ENCODE data around the gene TFDP1.

GRCh38 chr13:113589961-113590339 is 5.4 kb downstream of the TFDP1 start:
- TF ChIP-seq SIN3A (IDR thresholded peaks at IDR 0.05; ENCODE audit: borderline replicate concordance, insufficient read depth, low read length) (no peak), POLR2AphosphoS5 (IDR thresholded peaks at IDR 0.05; ENCODE audit: low read depth, low read length) (no peak)

Measured in PFSK-1 (cell line).